WTC11 (cell line): ENCODE measurements around the gene TCN1. TPM values are rescaled to one million over a fixed set of nuclear protein-coding genes. Genes with fewer than 3 reads are reported as not detected.

ENCODE experiments used
- ATAC-seq: fragments of 200-7000 bp; cut with Tn5 transposase; 2 replicates; pipeline ENCODE4 v1.10.0; 2021; ENCODE audit warnings: mild to moderate bottlenecking, moderate library complexity
- CTCF ChIA-PET: fragments of 300-600 bp; sonication (Branson Sonifier 250); formaldehyde crosslinking; loops from one replicate; lab custom pipeline; 2021; ENCODE audit warnings: antibody characterized with exemption; lab: Charles Lee
- POLR2A ChIA-PET: fragments of 350-600 bp; sonication (Branson Sonifier 250); formaldehyde crosslinking; loops from one replicate; lab custom pipeline; 2021; ENCODE audit warnings: antibody characterized with exemption; lab: Charles Lee
- DNase-seq: peaks from one replicate; pipeline ENCODE4 v3.0.0; 2021; ENCODE audit warnings: low spot score
- H3K27ac Mint-ChIP-seq: 2 replicates; pipeline ENCODE4 v1.8.0; 2021; ENCODE audit warnings: mixed read lengths
- H3K27me3 Mint-ChIP-seq: 2 replicates; pipeline ENCODE4 v1.8.0; 2021; ENCODE audit warnings: low read depth, mild to moderate bottlenecking, moderate library complexity, mixed read lengths
- H3K36me3 Mint-ChIP-seq: 2 replicates; pipeline ENCODE4 v1.8.0; 2021; ENCODE audit warnings: mixed read lengths
- H3K4me1 Mint-ChIP-seq: 2 replicates; pipeline ENCODE4 v1.8.0; 2022; ENCODE audit warnings: mixed read lengths
- H3K4me3 Mint-ChIP-seq: 2 replicates; pipeline ENCODE4 v1.8.0; 2021; ENCODE audit warnings: mild to moderate bottlenecking, moderate library complexity, mixed read lengths
- H3K9me3 Mint-ChIP-seq: 2 replicates; pipeline ENCODE4 v1.8.0; 2021; ENCODE audit warnings: mixed read lengths
- AR ChIP-seq: fragments of 250-450 bp; sonication (Bioruptor Pico); IDR thresholded peaks from 2 replicates; pipeline ENCODE4 v1.9.0; 2021; ENCODE audit warnings: mild to moderate bottlenecking
- ATF1 ChIP-seq: sonication (generic); formaldehyde crosslinking; IDR thresholded peaks from 2 replicates; pipeline ENCODE4 v1.8.1; 2023; ENCODE audit warnings: mild to moderate bottlenecking, moderate library complexity, missing genetic modification reagents
- FOXK1 ChIP-seq: sonication (generic); formaldehyde crosslinking; IDR thresholded peaks from 2 replicates; pipeline ENCODE4 v1.8.0; 2022; ENCODE audit warnings: mild to moderate bottlenecking, moderate library complexity, missing genetic modification reagents
- IRF2 ChIP-seq: sonication (generic); formaldehyde crosslinking; IDR thresholded peaks from 2 replicates; pipeline ENCODE4 v1.8.0; 2022; ENCODE audit warnings: low read depth, missing genetic modification reagents, borderline replicate concordance
- JUN ChIP-seq: sonication (generic); formaldehyde crosslinking; IDR thresholded peaks from 2 replicates; pipeline ENCODE4 v1.8.0; 2023; ENCODE audit warnings: mild to moderate bottlenecking, missing genetic modification reagents
- NFE2L1 ChIP-seq: sonication (generic); formaldehyde crosslinking; IDR thresholded peaks from 2 replicates; pipeline ENCODE4 v1.8.1; 2023; ENCODE audit warnings: missing genetic modification reagents
- OVOL2 ChIP-seq: fragments of 250-450 bp; sonication (Bioruptor Pico); IDR thresholded peaks from 2 replicates; pipeline ENCODE4 v1.9.0; 2021; ENCODE audit warnings: mild to moderate bottlenecking, borderline replicate concordance
- PRDM15 ChIP-seq: sonication (generic); formaldehyde crosslinking; IDR thresholded peaks from 2 replicates; pipeline ENCODE4 v1.8.0; 2022; ENCODE audit warnings: missing genetic modification reagents
- SMAD3 ChIP-seq: sonication (generic); formaldehyde crosslinking; IDR thresholded peaks from 2 replicates; pipeline ENCODE4 v1.8.0; 2022; ENCODE audit warnings: missing genetic modification reagents, mild to moderate bottlenecking, borderline replicate concordance
- SOX15 ChIP-seq: fragments of 250-450 bp; sonication (Bioruptor Pico); IDR thresholded peaks from 2 replicates; pipeline ENCODE4 v1.9.0; 2021; ENCODE audit warnings: mild to moderate bottlenecking
- TEAD4 ChIP-seq: sonication (generic); formaldehyde crosslinking; IDR thresholded peaks from 2 replicates; pipeline ENCODE4 v1.8.0; 2022; ENCODE audit warnings: mild to moderate bottlenecking, missing genetic modification reagents
- ZNF416 ChIP-seq: fragments of 250-450 bp; sonication (Bioruptor Pico); IDR thresholded peaks from 2 replicates; pipeline ENCODE4 v1.9.0; 2021; ENCODE audit warnings: mild to moderate bottlenecking, inconsistent platforms
- ZNF423 ChIP-seq: fragments of 250-450 bp; sonication (Bioruptor Pico); IDR thresholded peaks from 2 replicates; pipeline ENCODE4 v2.1.2; 2022; ENCODE audit warnings: mild to moderate bottlenecking, moderate library complexity
- total RNA-seq: library from RNA; stranded (reverse); gene quantifications from 3 replicates; pipeline ENCODE4 v1.2.3, GENCODE V29; 2021
- TF ChIP-seq, protein P1 (sequence below): sonication (generic); formaldehyde crosslinking; IDR thresholded peaks from 2 replicates; pipeline ENCODE4 v1.8.1; 2023; ENCODE audit warnings: mild to moderate bottlenecking, moderate library complexity, missing genetic modification reagents
- TF ChIP-seq, protein P2 (sequence below): sonication (generic); formaldehyde crosslinking; IDR thresholded peaks from 2 replicates; pipeline ENCODE4 v1.8.1; 2023; ENCODE audit warnings: mild to moderate bottlenecking, missing genetic modification reagents, moderate library complexity
- TF ChIP-seq, protein P3 (sequence below): sonication (generic); formaldehyde crosslinking; IDR thresholded peaks from 2 replicates; pipeline ENCODE4 v1.8.0; 2023; ENCODE audit warnings: mild to moderate bottlenecking, missing genetic modification reagents
- TF ChIP-seq, protein P4 (sequence below): fragments of 250-450 bp; sonication (Bioruptor Pico); IDR thresholded peaks from 2 replicates; pipeline ENCODE4 v1.9.0; 2021; ENCODE audit warnings: mild to moderate bottlenecking, borderline replicate concordance

Gene TCN1
- total RNA-seq, 1 experiment from 2014 or later = not detected

GRCh38 chr11:59810911-59811259 lies 55.4 kb downstream of the TCN1 start:
- ChIA-PET CTCF (interaction anchor here (0.9 to 3.3 kb wide), 3 partner anchors 56 to 753 kb away, joined by 3 to 18 read pairs (median 7); partner anchors contain the start of gene STX3), POLR2A (interaction anchor here (0.6 to 1.4 kb wide), 3 partner anchors 9 to 156 kb away, joined by 3 to 6 read pairs (median 4); partner anchors contain the start of gene PATL1)
- Mint-ChIP-seq H3K4me1 (peaks cover 49% of the 10 kb centered on the region), H3K27ac (peak overlapping the region; percentile 75), H3K27me3 (no peaks in the 10 kb centered on the region), H3K4me3 (peak overlapping the region; percentile 92), H3K9me3 (no peaks in the 10 kb centered on the region), H3K36me3 (peaks cover 24% of the 10 kb centered on the region)
- DNase-seq (no peak), ATAC-seq (no peak)
- TF ChIP-seq AR (CRISPR knock-in tag) (no peak), SOX15 (CRISPR knock-in tag) (no peak), ZNF423 (CRISPR knock-in tag) (no peak)
- TF ChIP-seq, protein P1, sequence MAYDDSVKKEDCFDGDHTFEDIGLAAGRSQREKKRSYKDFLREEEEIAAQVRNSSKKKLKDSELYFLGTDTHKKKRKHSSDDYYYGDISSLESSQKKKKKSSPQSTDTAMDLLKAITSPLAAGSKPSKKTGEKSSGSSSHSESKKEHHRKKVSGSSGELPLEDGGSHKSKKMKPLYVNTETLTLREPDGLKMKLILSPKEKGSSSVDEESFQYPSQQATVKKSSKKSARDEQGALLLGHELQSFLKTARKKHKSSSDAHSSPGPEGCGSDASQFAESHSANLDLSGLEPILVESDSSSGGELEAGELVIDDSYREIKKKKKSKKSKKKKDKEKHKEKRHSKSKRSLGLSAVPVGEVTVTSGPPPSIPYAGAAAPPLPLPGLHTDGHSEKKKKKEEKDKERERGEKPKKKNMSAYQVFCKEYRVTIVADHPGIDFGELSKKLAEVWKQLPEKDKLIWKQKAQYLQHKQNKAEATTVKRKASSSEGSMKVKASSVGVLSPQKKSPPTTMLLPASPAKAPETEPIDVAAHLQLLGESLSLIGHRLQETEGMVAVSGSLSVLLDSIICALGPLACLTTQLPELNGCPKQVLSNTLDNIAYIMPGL (CRISPR knock-in tag) = 0 out of 2 replicates have a peak, but pooled peaks have one; percentile 7

DNA sequence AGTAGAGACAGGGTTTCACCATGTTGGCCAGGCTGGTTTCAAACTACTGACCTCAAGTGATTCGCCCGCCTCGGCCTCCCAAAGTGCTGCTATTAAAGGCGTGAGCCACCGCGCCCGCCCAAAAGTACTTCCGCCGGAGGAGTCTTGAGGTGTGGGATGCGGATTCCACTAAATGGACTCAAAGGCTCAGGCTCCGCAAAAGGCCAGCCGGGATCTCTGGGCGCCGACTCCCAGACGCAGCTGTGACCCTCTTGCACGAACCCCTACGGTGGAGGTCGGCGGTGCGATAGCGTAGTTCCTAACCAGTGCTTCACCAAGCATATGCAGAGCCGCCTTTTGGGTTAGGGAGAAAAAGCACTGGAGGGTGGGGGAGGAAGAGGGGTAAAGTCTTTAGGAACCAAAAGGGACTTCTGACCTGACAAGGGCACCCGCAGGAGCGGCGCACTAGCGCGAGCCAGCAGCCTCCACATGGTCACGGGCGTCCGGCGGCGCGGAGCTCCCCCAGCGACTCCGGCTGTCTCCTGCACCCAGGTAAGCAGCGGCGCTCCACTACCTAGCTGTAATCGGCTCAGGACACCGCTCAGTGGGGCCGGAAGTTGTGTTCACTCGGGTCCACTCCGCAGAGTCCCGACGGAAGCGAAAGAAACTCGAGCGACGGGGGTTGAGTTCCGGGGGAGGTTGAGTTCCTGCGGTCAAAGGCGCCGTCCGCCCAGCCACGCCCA lies 55.9 kb downstream of the TCN1 start, which contains the start of gene MRPL16:
Gene MRPL16, minus strand, starts transcription at position 590 of the 722 bp plus-strand sequence. Its CDS starts 120 bp downstream, at position 470.
- peaks cover 24% of the 10 kb centered on the region for H3K36me3 Mint-ChIP-seq
- DNase-seq = peak; percentile 88
- ATAC-seq = peak; percentile 97
- peak within 1 kb of the TSS; percentile 92 for H3K4me3 Mint-ChIP-seq
- peak within 1 kb of the TSS; percentile 80 for H3K27ac Mint-ChIP-seq
- H3K9me3 Mint-ChIP-seq = no peaks in the 10 kb centered on the region
- H3K27me3 Mint-ChIP-seq = no peaks in the 10 kb centered on the region
- CTCF ChIA-PET = interaction anchor here (0.9 to 3.3 kb wide), 4 partner anchors 38 to 752 kb away, joined by 3 to 18 read pairs (median 5); partner anchors contain the start of gene STX3
- peaks cover 44% of the 10 kb centered on the region for H3K4me1 Mint-ChIP-seq
- POLR2A ChIA-PET = interaction anchor here (0.6 to 1.4 kb wide), 3 partner anchors 8 to 156 kb away, joined by 3 to 6 read pairs (median 4); partner anchors contain the start of gene PATL1
- TF ChIP-seq SMAD3 = no peak
- TF ChIP-seq FOXK1 (CRISPR knock-in tag) = peak; percentile 92
- no peak for TF ChIP-seq IRF2 (CRISPR knock-in tag)
- TF ChIP-seq, protein P2, sequence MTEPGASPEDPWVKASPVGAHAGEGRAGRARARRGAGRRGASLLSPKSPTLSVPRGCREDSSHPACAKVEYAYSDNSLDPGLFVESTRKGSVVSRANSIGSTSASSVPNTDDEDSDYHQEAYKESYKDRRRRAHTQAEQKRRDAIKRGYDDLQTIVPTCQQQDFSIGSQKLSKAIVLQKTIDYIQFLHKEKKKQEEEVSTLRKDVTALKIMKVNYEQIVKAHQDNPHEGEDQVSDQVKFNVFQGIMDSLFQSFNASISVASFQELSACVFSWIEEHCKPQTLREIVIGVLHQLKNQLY (CRISPR knock-in tag) = no peak
- no peak for TF ChIP-seq OVOL2 (CRISPR knock-in tag)
- no peak; the same call in 1 of the 2 replicates for TF ChIP-seq ZNF416 (CRISPR knock-in tag)
- TF ChIP-seq PRDM15 (CRISPR knock-in tag) = no peak
- TF ChIP-seq, protein P3, sequence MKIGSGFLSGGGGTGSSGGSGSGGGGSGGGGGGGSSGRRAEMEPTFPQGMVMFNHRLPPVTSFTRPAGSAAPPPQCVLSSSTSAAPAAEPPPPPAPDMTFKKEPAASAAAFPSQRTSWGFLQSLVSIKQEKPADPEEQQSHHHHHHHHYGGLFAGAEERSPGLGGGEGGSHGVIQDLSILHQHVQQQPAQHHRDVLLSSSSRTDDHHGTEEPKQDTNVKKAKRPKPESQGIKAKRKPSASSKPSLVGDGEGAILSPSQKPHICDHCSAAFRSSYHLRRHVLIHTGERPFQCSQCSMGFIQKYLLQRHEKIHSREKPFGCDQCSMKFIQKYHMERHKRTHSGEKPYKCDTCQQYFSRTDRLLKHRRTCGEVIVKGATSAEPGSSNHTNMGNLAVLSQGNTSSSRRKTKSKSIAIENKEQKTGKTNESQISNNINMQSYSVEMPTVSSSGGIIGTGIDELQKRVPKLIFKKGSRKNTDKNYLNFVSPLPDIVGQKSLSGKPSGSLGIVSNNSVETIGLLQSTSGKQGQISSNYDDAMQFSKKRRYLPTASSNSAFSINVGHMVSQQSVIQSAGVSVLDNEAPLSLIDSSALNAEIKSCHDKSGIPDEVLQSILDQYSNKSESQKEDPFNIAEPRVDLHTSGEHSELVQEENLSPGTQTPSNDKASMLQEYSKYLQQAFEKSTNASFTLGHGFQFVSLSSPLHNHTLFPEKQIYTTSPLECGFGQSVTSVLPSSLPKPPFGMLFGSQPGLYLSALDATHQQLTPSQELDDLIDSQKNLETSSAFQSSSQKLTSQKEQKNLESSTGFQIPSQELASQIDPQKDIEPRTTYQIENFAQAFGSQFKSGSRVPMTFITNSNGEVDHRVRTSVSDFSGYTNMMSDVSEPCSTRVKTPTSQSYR (CRISPR knock-in tag) = no peak
- TF ChIP-seq NFE2L1 = no peak
- TF ChIP-seq, protein P4, sequence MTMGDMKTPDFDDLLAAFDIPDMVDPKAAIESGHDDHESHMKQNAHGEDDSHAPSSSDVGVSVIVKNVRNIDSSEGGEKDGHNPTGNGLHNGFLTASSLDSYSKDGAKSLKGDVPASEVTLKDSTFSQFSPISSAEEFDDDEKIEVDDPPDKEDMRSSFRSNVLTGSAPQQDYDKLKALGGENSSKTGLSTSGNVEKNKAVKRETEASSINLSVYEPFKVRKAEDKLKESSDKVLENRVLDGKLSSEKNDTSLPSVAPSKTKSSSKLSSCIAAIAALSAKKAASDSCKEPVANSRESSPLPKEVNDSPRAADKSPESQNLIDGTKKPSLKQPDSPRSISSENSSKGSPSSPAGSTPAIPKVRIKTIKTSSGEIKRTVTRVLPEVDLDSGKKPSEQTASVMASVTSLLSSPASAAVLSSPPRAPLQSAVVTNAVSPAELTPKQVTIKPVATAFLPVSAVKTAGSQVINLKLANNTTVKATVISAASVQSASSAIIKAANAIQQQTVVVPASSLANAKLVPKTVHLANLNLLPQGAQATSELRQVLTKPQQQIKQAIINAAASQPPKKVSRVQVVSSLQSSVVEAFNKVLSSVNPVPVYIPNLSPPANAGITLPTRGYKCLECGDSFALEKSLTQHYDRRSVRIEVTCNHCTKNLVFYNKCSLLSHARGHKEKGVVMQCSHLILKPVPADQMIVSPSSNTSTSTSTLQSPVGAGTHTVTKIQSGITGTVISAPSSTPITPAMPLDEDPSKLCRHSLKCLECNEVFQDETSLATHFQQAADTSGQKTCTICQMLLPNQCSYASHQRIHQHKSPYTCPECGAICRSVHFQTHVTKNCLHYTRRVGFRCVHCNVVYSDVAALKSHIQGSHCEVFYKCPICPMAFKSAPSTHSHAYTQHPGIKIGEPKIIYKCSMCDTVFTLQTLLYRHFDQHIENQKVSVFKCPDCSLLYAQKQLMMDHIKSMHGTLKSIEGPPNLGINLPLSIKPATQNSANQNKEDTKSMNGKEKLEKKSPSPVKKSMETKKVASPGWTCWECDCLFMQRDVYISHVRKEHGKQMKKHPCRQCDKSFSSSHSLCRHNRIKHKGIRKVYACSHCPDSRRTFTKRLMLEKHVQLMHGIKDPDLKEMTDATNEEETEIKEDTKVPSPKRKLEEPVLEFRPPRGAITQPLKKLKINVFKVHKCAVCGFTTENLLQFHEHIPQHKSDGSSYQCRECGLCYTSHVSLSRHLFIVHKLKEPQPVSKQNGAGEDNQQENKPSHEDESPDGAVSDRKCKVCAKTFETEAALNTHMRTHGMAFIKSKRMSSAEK (CRISPR knock-in tag) = no peak
- TF ChIP-seq JUN (CRISPR knock-in tag) = no peak
- no peak for TF ChIP-seq TEAD4
- TF ChIP-seq SOX15 (CRISPR knock-in tag) = no peak
- no peak for TF ChIP-seq ATF1
